ENCODE data around the gene SYT14.
"Not testable (repeated sequence)": the region's sequence is repeated elsewhere in the genome, so short reads cannot be mapped to it uniquely, and the experiment has no call there.

The SYT14 gene

DNA sequence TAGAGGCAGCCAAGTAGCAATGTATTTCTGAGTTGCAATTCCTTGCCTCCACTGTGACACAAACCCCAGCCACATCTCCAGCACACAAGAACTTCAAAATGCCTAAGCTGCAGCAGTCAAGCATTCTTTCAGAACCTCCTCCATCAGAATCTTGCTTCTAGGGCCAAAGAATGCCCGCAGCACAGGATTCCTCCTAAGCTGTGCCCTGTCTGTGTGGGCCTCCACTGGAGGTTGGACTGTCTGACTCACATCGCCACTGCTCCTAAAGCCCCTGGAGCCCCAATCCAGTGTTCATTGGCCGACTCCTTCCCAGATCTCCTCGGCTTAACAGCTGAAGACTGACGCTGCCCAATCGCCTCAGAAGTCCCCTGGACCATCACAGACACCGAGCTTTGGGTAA is 251.4 kb downstream of the SYT14 start:
- Histone ChIP-seq H3K4me1 (ENCODE audit: insufficient read depth, low read length) (no peaks in the 10 kb centered on the region), H3K27ac (ENCODE audit: low read length) (no peak overlapping the region), H3K9ac (ENCODE audit: low read depth, low read length) (no peak overlapping the region), H3K36me3 (ENCODE audit: insufficient read depth, low read length) (no peaks in the 10 kb centered on the region), H2AFZ (ENCODE audit: low read depth, low read length) (no peak overlapping the region), H3K9me3 (ENCODE audit: insufficient read depth, low read length, severe bottlenecking) (no peaks in the 10 kb centered on the region), H3K27me3 (ENCODE audit: insufficient read depth, low read length, poor library complexity) (no peaks in the 10 kb centered on the region), H3K4me2 (ENCODE audit: insufficient read depth, low read length) (no peak overlapping the region), H4K20me1 (ENCODE audit: insufficient read depth, low read length) (no peaks in the 10 kb centered on the region), H3K4me3 (ENCODE audit: low read depth in 1 of 2, low read length in 2 of 2) (no peak overlapping the region), H3K79me2 (ENCODE audit: insufficient read depth, low read length) (no peaks in the 10 kb centered on the region)
- ATAC-seq (ENCODE audit: insufficient read depth, low read depth) (no peak), DNase-seq (no peak)
- TF ChIP-seq EZH2 (IDR thresholded peaks at IDR 0.05; ENCODE audit: borderline replicate concordance, low read depth, low read length, severe bottlenecking) (no peak), CTCF (IDR thresholded peaks at IDR 0.05; ENCODE audit: borderline replicate concordance, extremely low read depth, low read length, poor library complexity, severe bottlenecking) (no peak)

- no peaks in the 10 kb centered on the region for H3K36me3 ChIP-seq (ENCODE audit: insufficient read depth, low read length)
- no peak for DNase-seq
- no peaks in the 10 kb centered on the region for H3K27me3 ChIP-seq (ENCODE audit: insufficient read depth, low read length, poor library complexity)
- H3K79me2 ChIP-seq (ENCODE audit: insufficient read depth, low read length): no peaks in the 10 kb centered on the region
- H3K27ac ChIP-seq (ENCODE audit: low read length): no peak overlapping the region
- H3K9ac ChIP-seq (ENCODE audit: low read depth, low read length): no peak overlapping the region
- H3K9me3 ChIP-seq (ENCODE audit: insufficient read depth, low read length, severe bottlenecking): peaks cover 8% of the 10 kb centered on the region
- H3K4me2 ChIP-seq (ENCODE audit: insufficient read depth, low read length): no peak overlapping the region
- no peaks in the 10 kb centered on the region for H4K20me1 ChIP-seq (ENCODE audit: insufficient read depth, low read length)
- H3K4me3 ChIP-seq (ENCODE audit: low read depth in 1 of 2, low read length in 2 of 2): no peak overlapping the region
- no peak for ATAC-seq (ENCODE audit: insufficient read depth, low read depth)
- no peak for TF ChIP-seq CTCF (IDR thresholded peaks at IDR 0.05; ENCODE audit: borderline replicate concordance, extremely low read depth, low read length, poor library complexity, severe bottlenecking)
- no peak for TF ChIP-seq EZH2 (IDR thresholded peaks at IDR 0.05; ENCODE audit: borderline replicate concordance, low read depth, low read length, severe bottlenecking)
- no peaks in the 10 kb centered on the region for H3K4me1 ChIP-seq (ENCODE audit: insufficient read depth, low read length)
- H2AFZ ChIP-seq (ENCODE audit: low read depth, low read length): no peak overlapping the region
Measured at GRCh38 chr1:210195635-210196160, 257.7 kb downstream of the SYT14 start.

DNA sequence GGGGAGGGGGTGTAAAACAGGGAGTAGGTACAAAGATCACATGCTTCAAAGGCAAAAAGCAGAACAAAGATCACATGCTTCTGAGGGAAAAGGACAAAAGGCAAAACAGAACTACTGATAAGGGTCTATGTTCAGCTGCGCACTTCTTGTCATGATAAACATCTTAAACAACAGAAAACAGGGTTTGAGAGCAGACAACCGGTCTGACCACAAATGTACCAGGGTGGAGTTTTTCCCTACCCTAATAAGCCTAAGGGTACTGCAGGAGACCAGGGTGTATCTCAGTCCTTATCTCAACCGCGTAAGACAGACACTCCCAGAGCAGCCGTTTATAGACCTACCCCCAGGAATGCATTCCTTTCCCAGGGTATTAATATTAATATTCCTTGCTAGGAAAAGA is 258.2 kb downstream of the SYT14 start:
- not testable (repeated sequence) for H3K79me2 ChIP-seq (ENCODE audit: insufficient read depth, low read length); H3K9me3 ChIP-seq (ENCODE audit: insufficient read depth, low read length, severe bottlenecking); H3K9ac ChIP-seq (ENCODE audit: low read depth, low read length); H3K27ac ChIP-seq (ENCODE audit: low read length); H4K20me1 ChIP-seq (ENCODE audit: insufficient read depth, low read length); DNase-seq; H3K4me2 ChIP-seq (ENCODE audit: insufficient read depth, low read length); H3K36me3 ChIP-seq (ENCODE audit: insufficient read depth, low read length); ATAC-seq (ENCODE audit: insufficient read depth, low read depth); H3K27me3 ChIP-seq (ENCODE audit: insufficient read depth, low read length, poor library complexity); H3K4me1 ChIP-seq (ENCODE audit: insufficient read depth, low read length); H2AFZ ChIP-seq (ENCODE audit: low read depth, low read length); H3K4me3 ChIP-seq (ENCODE audit: low read depth in 1 of 2, low read length in 2 of 2)

DNA sequence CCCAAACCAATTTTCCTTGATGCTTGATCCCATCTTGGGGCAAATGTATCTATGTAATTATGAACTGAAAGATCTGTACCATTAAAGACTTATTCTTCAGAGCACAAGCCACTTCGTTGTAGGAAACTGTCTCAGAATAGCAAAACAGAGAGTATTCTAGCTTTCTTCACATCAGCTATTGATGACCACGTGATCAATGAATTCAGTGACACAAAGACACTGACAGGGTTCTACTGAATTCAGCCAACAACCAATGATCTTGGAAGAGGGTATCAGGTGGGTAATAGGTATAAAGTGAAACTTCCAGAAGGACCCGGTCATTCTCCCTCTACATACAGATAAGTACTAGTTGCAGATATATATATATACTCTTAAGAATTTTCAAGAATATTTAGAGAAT is 260.8 kb downstream of the SYT14 start:
- no peak for TF ChIP-seq CTCF (IDR thresholded peaks at IDR 0.05; ENCODE audit: borderline replicate concordance, extremely low read depth, low read length, poor library complexity, severe bottlenecking)
- no peak for TF ChIP-seq EZH2 (IDR thresholded peaks at IDR 0.05; ENCODE audit: borderline replicate concordance, low read depth, low read length, severe bottlenecking)
- Histone ChIP-seq H3K4me1 (ENCODE audit: insufficient read depth, low read length) (no peaks in the 10 kb centered on the region), H3K9me3 (ENCODE audit: insufficient read depth, low read length, severe bottlenecking) (peaks cover 8% of the 10 kb centered on the region), H3K27me3 (ENCODE audit: insufficient read depth, low read length, poor library complexity) (no peaks in the 10 kb centered on the region), H2AFZ (ENCODE audit: low read depth, low read length) (no peak overlapping the region), H3K27ac (ENCODE audit: low read length) (no peak overlapping the region), H3K4me3 (ENCODE audit: low read depth in 1 of 2, low read length in 2 of 2) (no peak overlapping the region), H3K36me3 (ENCODE audit: insufficient read depth, low read length) (no peaks in the 10 kb centered on the region), H3K4me2 (ENCODE audit: insufficient read depth, low read length) (no peak overlapping the region), H3K79me2 (ENCODE audit: insufficient read depth, low read length) (no peaks in the 10 kb centered on the region), H3K9ac (ENCODE audit: low read depth, low read length) (no peak overlapping the region), H4K20me1 (ENCODE audit: insufficient read depth, low read length) (no peaks in the 10 kb centered on the region)
- DNase-seq: no peak
- ATAC-seq (ENCODE audit: insufficient read depth, low read depth): no peak
